ENCODE data around the gene SP140. TPM values are rescaled to one million over a fixed set of nuclear protein-coding genes. Genes with fewer than 3 reads are reported as not detected.

The SP140 gene
- total and polyA plus RNA-seq, 10 of the 15 experiments (the other 5 are each of a cell fraction or from before 2014, with no cell fraction given), result 61.7 to 164 (median 90.7) TPM

DNA sequence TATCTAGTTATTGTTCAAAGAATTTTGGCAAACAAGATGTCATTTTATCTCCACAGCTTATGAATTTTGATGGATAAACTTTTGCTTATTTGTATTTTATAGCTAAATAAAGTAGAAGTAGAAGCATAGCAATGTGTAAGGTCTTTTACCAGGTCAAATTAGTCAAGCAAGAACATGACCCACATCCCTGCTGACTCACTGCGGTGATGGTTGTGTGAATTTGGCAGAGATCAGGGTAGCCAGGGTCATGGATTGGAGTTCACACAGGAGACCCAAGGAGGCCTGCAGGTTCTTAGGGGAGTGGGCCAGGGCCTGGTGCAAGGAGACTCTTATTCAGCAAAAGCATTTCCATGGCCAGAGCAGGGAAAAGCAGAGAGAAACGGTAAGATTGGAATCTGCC is 18.7 kb downstream of the SP140 start:
- Histone ChIP-seq H4K20me1 (ENCODE audit: control insufficient read depth, insufficient read depth) (no peaks in the 10 kb centered on the region), H3K27ac (ENCODE audit: control insufficient read depth, insufficient read depth) (no peak overlapping the region), H3K4me2 (ENCODE audit: control insufficient read depth, insufficient read depth) (no peak overlapping the region), H3K4me3 (no peak overlapping the region), H3K79me2 (ENCODE audit: control insufficient read depth, insufficient read depth, low read length) (no peaks in the 10 kb centered on the region), H3K4me1 (ENCODE audit: control insufficient read depth, insufficient read depth, low read length) (no peaks in the 10 kb centered on the region), H3K9ac (ENCODE audit: control insufficient read depth, insufficient read depth, low read length) (no peak overlapping the region), H2AFZ (ENCODE audit: control insufficient read depth, low read depth, low read length) (no peak overlapping the region), H3K9me3 (replicated peaks; ENCODE audit: control insufficient read depth, insufficient read depth, low read length) (no peaks in the 10 kb centered on the region), H3K27me3 (replicated peaks in 1 of 2; ENCODE audit: control insufficient read depth in 2 of 2, insufficient read depth in 2 of 2, low read length in 1 of 2) (no peaks in the 10 kb centered on the region), H3K36me3 (ENCODE audit: control insufficient read depth in 2 of 2, insufficient read depth in 2 of 2, low read length in 1 of 2) (peaks cover 1 to 15% of the 10 kb centered on the region in 2 experiments)
- FAIRE-seq (no peak), DNase-seq (ENCODE audit: low read depth, low spot score) (no peak), ATAC-seq (no peak)
- BruUV-seq (replicated peaks), result no TSS peak
- WGBS (ENCODE audit: insufficient coverage, insufficient replicate concordance, low lambda C conversion rate, missing lambda C conversion rate), result 93% methylated on average over 2 of the region's 2 CpGs
- CTCF ChIA-PET, result interaction anchor here (0.7 kb wide), 1 partner anchor 16 kb away, joined by 3 read pairs; no protein-coding TSS in a partner anchor
- intact Hi-C loops (cut with micrococcal nuclease; ENCODE audit: unreplicated experiment), result no loop called here
- TF ChIP-seq NFIC (IDR thresholded peaks at IDR 0.05; ENCODE audit: low read depth, low read length), result no peak
- no peak for TF ChIP-seq TCF12 (IDR thresholded peaks at IDR 0.05; ENCODE audit: low read depth, low read length)
- TF ChIP-seq, protein P1, sequence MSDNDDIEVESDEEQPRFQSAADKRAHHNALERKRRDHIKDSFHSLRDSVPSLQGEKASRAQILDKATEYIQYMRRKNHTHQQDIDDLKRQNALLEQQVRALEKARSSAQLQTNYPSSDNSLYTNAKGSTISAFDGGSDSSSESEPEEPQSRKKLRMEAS (IDR thresholded peaks at IDR 0.05; ENCODE audit: low read depth, low read length), result no peak
- no peak for TF ChIP-seq CBFB (IDR thresholded peaks at IDR 0.05; ENCODE audit: low read depth)
- TF ChIP-seq, protein P2, sequence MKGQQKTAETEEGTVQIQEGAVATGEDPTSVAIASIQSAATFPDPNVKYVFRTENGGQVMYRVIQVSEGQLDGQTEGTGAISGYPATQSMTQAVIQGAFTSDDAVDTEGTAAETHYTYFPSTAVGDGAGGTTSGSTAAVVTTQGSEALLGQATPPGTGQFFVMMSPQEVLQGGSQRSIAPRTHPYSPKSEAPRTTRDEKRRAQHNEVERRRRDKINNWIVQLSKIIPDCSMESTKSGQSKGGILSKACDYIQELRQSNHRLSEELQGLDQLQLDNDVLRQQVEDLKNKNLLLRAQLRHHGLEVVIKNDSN (IDR thresholded peaks at IDR 0.05; ENCODE audit: borderline replicate concordance, extremely low read length, insufficient read depth, low read depth, low read length), result no peak
- TF ChIP-seq LARP7 (IDR thresholded peaks at IDR 0.05), result no peak
- TF ChIP-seq DPF2 (IDR thresholded peaks at IDR 0.05), result no peak
- TF ChIP-seq TAF1 (IDR thresholded peaks at IDR 0.05; ENCODE audit: borderline replicate concordance, low read depth, low read length), result no peak
- TF ChIP-seq PAX8 (IDR thresholded peaks at IDR 0.05), result no peak
- no peak for TF ChIP-seq ASH2L (IDR thresholded peaks at IDR 0.05; ENCODE audit: borderline replicate concordance, low read depth)
- TF ChIP-seq SRF (IDR thresholded peaks at IDR 0.05; ENCODE audit: low read depth in 2 of 2, low read length in 2 of 2), result no peak
- TF ChIP-seq ESRRA (IDR thresholded peaks at IDR 0.05; ENCODE audit: low read length), result no peak
- in situ Hi-C loops (cut with MboI), result no loop called here
- SMC1A ChIA-PET (ENCODE audit: uncharacterized antibody, unreplicated experiment), result interaction anchor here (0.9 to 1.5 kb wide), 3 partner anchors 9 to 13 kb away, joined by 3 to 4 read pairs (median 3); no protein-coding TSS in a partner anchor
- POLR2A ChIA-PET, result no interaction called here
- RAD21 ChIA-PET (ENCODE audit: unreplicated experiment), result interaction anchor here (0.6 to 1.1 kb wide), 2 partner anchors 11 to 49 kb away, joined by 3 to 4 read pairs; no protein-coding TSS in a partner anchor

Measured in GM12878 (cell line).